NCI-H1417 (cell line): ENCODE results near the gene DIS3L2.
"Not testable (repeated sequence)": the region's sequence is repeated elsewhere in the genome, so short reads cannot be mapped to it uniquely, and the experiment has no call there.

Experiments
- DNase-seq, 3 experiments: peaks; one replicate each; lab custom pipeline; 2025; lab: John Stamatoyannopoulos, UW

Gene DIS3L2

GRCh38 chr2:232350804-232351685 lies 389.5 kb downstream of the DIS3L2 start:
- DNase-seq: peak in 2 of 3 experiments; percentile 59 to 63

- DNase-seq: no peak
Measured at GRCh38 chr2:232351686-232352510, 390.4 kb downstream of the DIS3L2 start.

- DNase-seq: no peak
Measured at GRCh38 chr2:232352511-232353091, 391.1 kb downstream of the DIS3L2 start.

GRCh38 chr2:232353096-232353495 lies 391.6 kb downstream of the DIS3L2 start:
- no peak for DNase-seq

GRCh38 chr2:232353660-232354059 lies 392.1 kb downstream of the DIS3L2 start:
- no peak for DNase-seq

- DNase-seq: no peak
Measured at GRCh38 chr2:232354069-232354468, 392.6 kb downstream of the DIS3L2 start.

- DNase-seq: no peak
Measured at GRCh38 chr2:232361646-232362045, 400.1 kb downstream of the DIS3L2 start.

- DNase-seq: peak in 1 of 3 experiments; percentile 42
Measured at GRCh38 chr2:232362174-232362900, 400.8 kb downstream of the DIS3L2 start.

- not testable (repeated sequence) for DNase-seq
Measured at GRCh38 chr2:232363064-232363783, 401.7 kb downstream of the DIS3L2 start.

- DNase-seq: no peak
Measured at GRCh38 chr2:232363784-232364615, 402.5 kb downstream of the DIS3L2 start.

GRCh38 chr2:232364806-232365594 lies 403.5 kb downstream of the DIS3L2 start:
- DNase-seq: not testable (repeated sequence)

GRCh38 chr2:232365621-232366321 lies 404.3 kb downstream of the DIS3L2 start:
- DNase-seq: peak in 1 of 3 experiments; percentile 21

- not testable (repeated sequence) for DNase-seq
Measured at GRCh38 chr2:232366461-232366860, 404.9 kb downstream of the DIS3L2 start.

GRCh38 chr2:232367016-232367415 lies 405.5 kb downstream of the DIS3L2 start:
- DNase-seq: no peak

- peak in 1 of 3 experiments; percentile 10 for DNase-seq
Measured at GRCh38 chr2:232367591-232368233, 406.2 kb downstream of the DIS3L2 start.

- no peak for DNase-seq
Measured at GRCh38 chr2:232368311-232368731, 406.8 kb downstream of the DIS3L2 start.

- no peak for DNase-seq
Measured at GRCh38 chr2:232369126-232369951, 407.8 kb downstream of the DIS3L2 start.
